H9 (cell line): Measurements from ENCODE around the gene NGFR. TPM values are rescaled to one million over a fixed set of nuclear protein-coding genes. Genes with fewer than 3 reads are reported as not detected.

Source experiments
- DNase-seq: peaks from one replicate; pipeline ENCODE4 v3.0.0-alpha.2; 2017
- H2AFZ ChIP-seq: one replicate; pipeline ENCODE4 v1.6.1; 2013; ENCODE audit warnings: mild to moderate bottlenecking, low read length, control low read depth, moderate library complexity
- H2AK5ac ChIP-seq: 2 replicates; pipeline ENCODE4 v1.6.1; 2013; ENCODE audit warnings: low read length, control low read depth, mixed read lengths; ENCODE audit not compliant: insufficient read length
- H2BK120ac ChIP-seq: one replicate; pipeline ENCODE4 v1.6.1; 2013; ENCODE audit warnings: low read depth, mild to moderate bottlenecking, low read length, control low read depth, inconsistent platforms; ENCODE audit not compliant: poor library complexity, severe bottlenecking
- H2BK12ac ChIP-seq: 2 replicates; pipeline ENCODE4 v1.6.1; 2013; ENCODE audit warnings: low read length, control low read depth, mixed read lengths, low read depth; ENCODE audit not compliant: insufficient read length
- H2BK15ac ChIP-seq: 2 replicates; pipeline ENCODE4 v1.6.1; 2013; ENCODE audit warnings: low read depth, low read length, control low read depth
- H2BK20ac ChIP-seq: one replicate; pipeline ENCODE4 v1.6.1; 2013; ENCODE audit warnings: low read depth, mild to moderate bottlenecking, low read length, control low read depth, inconsistent platforms; ENCODE audit not compliant: poor library complexity, severe bottlenecking
- H2BK5ac ChIP-seq: 2 replicates; pipeline ENCODE4 v1.6.1; 2013; ENCODE audit warnings: low read length, control low read depth, mixed read lengths; ENCODE audit not compliant: insufficient read length
- H3K14ac ChIP-seq: 2 replicates; pipeline ENCODE4 v1.6.1; 2013; ENCODE audit warnings: low read length, control low read depth; ENCODE audit not compliant: insufficient read depth
- H3K18ac ChIP-seq: 2 replicates; pipeline ENCODE4 v1.6.1; 2013; ENCODE audit warnings: low read depth, mild to moderate bottlenecking, mixed read lengths, low read length, control low read depth; ENCODE audit not compliant: insufficient read length
- H3K23ac ChIP-seq: 2 replicates; pipeline ENCODE4 v1.6.1; 2013; ENCODE audit warnings: low read length, control low read depth, mixed read lengths, low read depth; ENCODE audit not compliant: insufficient read length
- H3K23me2 ChIP-seq: 2 replicates; pipeline ENCODE4 v1.6.1; 2013; ENCODE audit warnings: low read depth, mild to moderate bottlenecking, mixed read lengths, low read length, control low read depth; ENCODE audit not compliant: insufficient read length, poor library complexity, severe bottlenecking
- H3K27ac ChIP-seq: 2 replicates; pipeline ENCODE4 v1.5.1; 2013; ENCODE audit warnings: low read length, control low read depth, mixed read lengths, low read depth; ENCODE audit not compliant: insufficient read length
- H3K27me3 ChIP-seq: 2 replicates; pipeline ENCODE4 v1.6.1; 2013; ENCODE audit warnings: low read length, control low read depth, inconsistent platforms; ENCODE audit not compliant: insufficient read depth
- H3K4ac ChIP-seq: 2 replicates; pipeline ENCODE4 v1.6.1; 2013; ENCODE audit warnings: low read depth, mild to moderate bottlenecking, control low read depth, inconsistent platforms, low read length, moderate library complexity
- H3K4me1 ChIP-seq: 2 replicates; pipeline ENCODE4 v1.6.1; 2013; ENCODE audit warnings: low read length, control low read depth, inconsistent platforms; ENCODE audit not compliant: insufficient read depth
- H3K4me2 ChIP-seq: 2 replicates; pipeline ENCODE4 v1.6.1; 2013; ENCODE audit warnings: low read length, control low read depth, mixed read lengths; ENCODE audit not compliant: insufficient read length, insufficient read depth
- H3K56ac ChIP-seq: 2 replicates; pipeline ENCODE4 v1.6.1; 2013; ENCODE audit warnings: low read depth, mild to moderate bottlenecking, mixed read lengths, low read length, control low read depth; ENCODE audit not compliant: insufficient read length
- H3K79me1 ChIP-seq: 2 replicates; pipeline ENCODE4 v1.6.1; 2013; ENCODE audit warnings: low read depth, mild to moderate bottlenecking, moderate library complexity, low read length, control low read depth, inconsistent platforms; ENCODE audit not compliant: insufficient read depth, poor library complexity, severe bottlenecking
- H3K79me2 ChIP-seq: 2 replicates; pipeline ENCODE4 v1.6.1; 2013; ENCODE audit warnings: low read length, control low read depth, inconsistent platforms; ENCODE audit not compliant: insufficient read depth
- H3K9ac ChIP-seq: 2 replicates; pipeline ENCODE4 v1.6.1; 2013; ENCODE audit warnings: low read length, control low read depth, mixed read lengths; ENCODE audit not compliant: insufficient read length; ENCODE audit errors: extremely low read depth
- H3K9me3 ChIP-seq: one replicate; pipeline ENCODE4 v1.6.1; 2013; ENCODE audit warnings: low read depth, low read length, inconsistent platforms; ENCODE audit not compliant: control insufficient read depth
- H3T11ph ChIP-seq: one replicate; pipeline ENCODE4 v1.6.1; 2013; ENCODE audit warnings: mild to moderate bottlenecking, low read length, control low read depth, inconsistent platforms
- H4K20me1 ChIP-seq: one replicate; pipeline ENCODE4 v1.6.1; 2013; ENCODE audit not compliant: control insufficient read depth, insufficient read length, insufficient read depth
- H4K5ac ChIP-seq: 2 replicates; pipeline ENCODE4 v1.6.1; 2013; ENCODE audit warnings: low read depth, mild to moderate bottlenecking, mixed read lengths, low read length, control low read depth; ENCODE audit not compliant: insufficient read length
- H4K8ac ChIP-seq: replicated peaks from 2 replicates; pipeline ENCODE4 v1.6.1; 2013; ENCODE audit warnings: low read length, control low read depth, mixed read lengths, low read depth; ENCODE audit not compliant: insufficient read length
- H4K91ac ChIP-seq: 2 replicates; pipeline ENCODE4 v1.6.1; 2013; ENCODE audit warnings: low read depth, mild to moderate bottlenecking, moderate library complexity, mixed read lengths, low read length, control low read depth; ENCODE audit not compliant: insufficient read length
- H3K27ac Mint-ChIP-seq, 3 experiments: 2 replicates in 2 of 3; 3 replicates in 1 of 3; pipeline ENCODE4 v1.8.0; 2020 to 2021; ENCODE audit warnings: mixed read lengths in 3 of 3, mild to moderate bottlenecking in 1 of 3, moderate library complexity in 1 of 3
- H3K27me3 Mint-ChIP-seq: 2 replicates; pipeline ENCODE4 v1.8.0; 2021; ENCODE audit warnings: low read depth, mild to moderate bottlenecking, moderate library complexity, mixed read lengths
- H3K36me3 Mint-ChIP-seq, 3 experiments: 2 replicates in 2 of 3; 3 replicates in 1 of 3; pipeline ENCODE4 v1.8.0; 2020 to 2021; ENCODE audit warnings: low read depth in 3 of 3, mixed read lengths in 3 of 3; ENCODE audit not compliant: insufficient read depth in 1 of 3
- H3K4me1 Mint-ChIP-seq, 2 experiments: 2 replicates each; pipeline ENCODE4 v1.8.0; 2020; ENCODE audit warnings: mixed read lengths in 2 of 2
- H3K4me3 Mint-ChIP-seq, 2 experiments: 2 replicates in 1 of 2; 3 replicates in 1 of 2; pipeline ENCODE4 v1.8.0; 2020 to 2021; ENCODE audit warnings: mild to moderate bottlenecking in 2 of 2, mixed read lengths in 2 of 2, moderate library complexity in 1 of 2
- H3K9me3 Mint-ChIP-seq, 2 experiments: 2 replicates in 1 of 2; 3 replicates in 1 of 2; pipeline ENCODE4 v1.8.0; 2020; ENCODE audit warnings: mild to moderate bottlenecking in 2 of 2, mixed read lengths in 2 of 2, moderate library complexity in 1 of 2
- WGBS: extraction: QIAGEN DNeasy Blood & Tissue Kit; methylation state at CpG from one replicate; pipeline ENCODE4 v1.1.7; 2013; ENCODE audit warnings: missing lambda C conversion rate, low lambda C conversion rate, mixed read lengths; ENCODE audit not compliant: insufficient read length; ENCODE audit errors: extremely low coverage; 5-methylcytosine and 5-hydroxymethylcytosine counted together
- total RNA-seq: library from RNA; stranded (reverse); gene quantifications from 2 replicates; pipeline ENCODE4 v1.2.1, GENCODE V29; 2021
- TF ChIP-seq, protein P1 (sequence below): fragments of 200-600 bp; sonication (generic); conservative IDR thresholded peaks from 3 replicates; pipeline ENCODE4 v1.8.0; 2021; ENCODE audit warnings: antibody characterized with exemption, mild to moderate bottlenecking

NGFR gene
- total RNA-seq, 1 experiment from 2014 or later, result 9.6 TPM

GRCh38 chr17:49548051-49548505 is 53.0 kb downstream of the NGFR start:
- Histone ChIP-seq H4K91ac (no peak overlapping the region), H4K8ac (no peak overlapping the region), H2BK12ac (no peak overlapping the region), H4K20me1 (no peaks in the 10 kb centered on the region), H3K23ac (no peak overlapping the region), H2BK5ac (no peak overlapping the region), H2BK120ac (no peak overlapping the region), H3K4me1 (no peaks in the 10 kb centered on the region), H3K18ac (no peak overlapping the region), H3K4me2 (no peak overlapping the region), H3K56ac (no peak overlapping the region), H3K23me2 (no peaks in the 10 kb centered on the region), H3K79me1 (no peaks in the 10 kb centered on the region), H2AK5ac (no peak overlapping the region), H2BK15ac (no peak overlapping the region), H3K27me3 (no peaks in the 10 kb centered on the region), H3K14ac (no peak overlapping the region), H3K27ac (no peak overlapping the region), H3K79me2 (no peaks in the 10 kb centered on the region), H2BK20ac (no peak overlapping the region), H3K9me3 (no peaks in the 10 kb centered on the region), H3K4ac (no peak overlapping the region), H3T11ph (no peak overlapping the region), H2AFZ (no peak overlapping the region), H4K5ac (no peak overlapping the region), H3K9ac (no peak overlapping the region)
- Mint-ChIP-seq H3K4me3 (no peak overlapping the region), H3K27me3 (peaks cover 9% of the 10 kb centered on the region), H3K9me3 (no peaks in the 10 kb centered on the region), H3K4me1 (peaks cover 45 to 49% of the 10 kb centered on the region in 2 experiments), H3K36me3 (peaks cover 0 to 5% (median 3%) of the 10 kb centered on the region in 3 experiments; a peak in 3 of 7 replicates), H3K27ac (no peak overlapping the region; a peak in 1 of 7 replicates)
- TF ChIP-seq, protein P1, sequence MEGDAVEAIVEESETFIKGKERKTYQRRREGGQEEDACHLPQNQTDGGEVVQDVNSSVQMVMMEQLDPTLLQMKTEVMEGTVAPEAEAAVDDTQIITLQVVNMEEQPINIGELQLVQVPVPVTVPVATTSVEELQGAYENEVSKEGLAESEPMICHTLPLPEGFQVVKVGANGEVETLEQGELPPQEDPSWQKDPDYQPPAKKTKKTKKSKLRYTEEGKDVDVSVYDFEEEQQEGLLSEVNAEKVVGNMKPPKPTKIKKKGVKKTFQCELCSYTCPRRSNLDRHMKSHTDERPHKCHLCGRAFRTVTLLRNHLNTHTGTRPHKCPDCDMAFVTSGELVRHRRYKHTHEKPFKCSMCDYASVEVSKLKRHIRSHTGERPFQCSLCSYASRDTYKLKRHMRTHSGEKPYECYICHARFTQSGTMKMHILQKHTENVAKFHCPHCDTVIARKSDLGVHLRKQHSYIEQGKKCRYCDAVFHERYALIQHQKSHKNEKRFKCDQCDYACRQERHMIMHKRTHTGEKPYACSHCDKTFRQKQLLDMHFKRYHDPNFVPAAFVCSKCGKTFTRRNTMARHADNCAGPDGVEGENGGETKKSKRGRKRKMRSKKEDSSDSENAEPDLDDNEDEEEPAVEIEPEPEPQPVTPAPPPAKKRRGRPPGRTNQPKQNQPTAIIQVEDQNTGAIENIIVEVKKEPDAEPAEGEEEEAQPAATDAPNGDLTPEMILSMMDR, result no peak
- WGBS, result no CpG with 5 or more reads among the region's 12 CpGs
- no peak for DNase-seq
